T-helper 2 cell treated with Interferon-gamma antibody and Interleukin-4, amounts not matched to agents 5 μg/mL and 100 μg/mL, for 36 hours (primary cell): ENCODE measurements around the gene PHLPP1.
A peak's percentile ranks its signal among the peaks of the same experiment; 100 is the strongest.

Experiments used
- DNase-seq: peaks from one replicate; pipeline ENCODE4 v3.0.0; 2021; ENCODE audit warnings: low spot score
- H3K27ac Mint-ChIP-seq: one replicate; pipeline ENCODE4 v1.8.0; 2021; ENCODE audit warnings: mild to moderate bottlenecking, mixed read lengths
- H3K27me3 Mint-ChIP-seq: one replicate; pipeline ENCODE4 v1.8.0; 2021; ENCODE audit warnings: low read depth, mixed read lengths
- H3K36me3 Mint-ChIP-seq: one replicate; pipeline ENCODE4 v1.8.0; 2021; ENCODE audit warnings: low read depth, mixed read lengths
- H3K4me1 Mint-ChIP-seq: one replicate; pipeline ENCODE4 v1.8.0; 2021; ENCODE audit warnings: low read depth, mixed read lengths
- H3K4me3 Mint-ChIP-seq: one replicate; pipeline ENCODE4 v1.8.0; 2022; ENCODE audit warnings: mild to moderate bottlenecking, moderate library complexity, mixed read lengths
- H3K9me3 Mint-ChIP-seq: one replicate; pipeline ENCODE4 v1.8.0; 2021; ENCODE audit warnings: mixed read lengths

PHLPP1 gene

DNA sequence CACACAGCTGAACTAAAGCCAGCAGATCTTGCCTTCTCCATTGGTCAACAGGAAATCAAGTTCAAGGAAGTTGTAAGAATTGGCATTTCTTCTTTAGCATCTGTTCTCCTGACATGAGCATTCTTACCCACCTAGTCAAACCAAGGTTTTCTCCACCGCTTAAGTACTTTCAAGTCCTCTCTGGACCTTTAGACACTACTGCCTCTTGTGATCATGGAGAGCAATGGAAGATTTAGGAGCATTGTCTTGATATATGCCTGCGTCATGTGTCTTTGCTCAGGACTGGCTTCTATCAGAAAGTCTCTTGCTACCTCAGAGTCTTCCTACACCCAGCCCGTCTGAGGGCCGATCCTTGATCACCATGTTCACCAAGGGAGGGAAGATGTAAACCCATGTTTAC lies 262.2 kb downstream of the PHLPP1 start:
- DNase-seq = no peak
- H3K4me1 Mint-ChIP-seq = no peaks in the 10 kb centered on the region
- H3K27me3 Mint-ChIP-seq = no peaks in the 10 kb centered on the region
- H3K36me3 Mint-ChIP-seq = peaks cover 7% of the 10 kb centered on the region
- no peaks in the 10 kb centered on the region for H3K9me3 Mint-ChIP-seq
- no peak overlapping the region for H3K4me3 Mint-ChIP-seq
- H3K27ac Mint-ChIP-seq = no peak overlapping the region

DNA sequence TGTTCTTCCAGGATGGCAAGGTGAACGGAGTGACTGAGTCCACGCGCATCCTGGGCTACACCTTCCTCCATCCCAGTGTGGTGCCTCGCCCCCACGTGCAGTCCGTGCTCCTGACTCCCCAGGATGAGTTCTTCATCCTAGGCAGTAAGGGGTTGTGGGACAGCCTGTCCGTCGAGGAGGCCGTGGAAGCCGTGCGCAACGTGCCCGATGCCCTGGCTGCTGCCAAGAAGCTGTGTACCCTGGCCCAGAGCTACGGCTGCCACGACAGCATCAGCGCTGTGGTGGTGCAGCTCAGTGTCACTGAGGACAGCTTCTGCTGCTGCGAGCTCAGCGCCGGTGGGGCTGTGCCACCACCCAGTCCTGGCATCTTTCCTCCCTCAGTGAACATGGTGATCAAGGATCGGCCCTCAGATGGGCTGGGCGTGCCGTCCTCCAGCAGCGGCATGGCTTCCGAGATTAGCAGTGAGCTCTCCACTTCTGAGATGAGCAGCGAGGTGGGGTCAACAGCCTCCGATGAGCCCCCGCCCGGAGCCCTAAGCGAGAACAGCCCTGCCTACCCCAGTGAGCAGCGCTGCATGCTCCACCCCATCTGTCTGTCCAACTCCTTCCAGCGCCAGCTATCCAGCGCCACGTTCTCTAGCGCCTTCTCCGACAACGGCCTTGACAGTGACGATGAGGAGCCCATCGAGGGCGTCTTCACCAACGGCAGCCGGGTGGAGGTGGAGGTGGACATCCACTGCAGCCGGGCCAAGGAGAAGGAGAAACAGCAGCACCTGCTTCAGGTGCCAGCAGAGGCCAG lies 263.1 kb downstream of the PHLPP1 start:
- H3K4me3 Mint-ChIP-seq = no peak overlapping the region
- peaks cover 7% of the 10 kb centered on the region for H3K36me3 Mint-ChIP-seq
- no peak for DNase-seq
- no peaks in the 10 kb centered on the region for H3K9me3 Mint-ChIP-seq
- H3K27ac Mint-ChIP-seq = no peak overlapping the region
- no peaks in the 10 kb centered on the region for H3K27me3 Mint-ChIP-seq
- H3K4me1 Mint-ChIP-seq = peaks cover 3% of the 10 kb centered on the region

DNA sequence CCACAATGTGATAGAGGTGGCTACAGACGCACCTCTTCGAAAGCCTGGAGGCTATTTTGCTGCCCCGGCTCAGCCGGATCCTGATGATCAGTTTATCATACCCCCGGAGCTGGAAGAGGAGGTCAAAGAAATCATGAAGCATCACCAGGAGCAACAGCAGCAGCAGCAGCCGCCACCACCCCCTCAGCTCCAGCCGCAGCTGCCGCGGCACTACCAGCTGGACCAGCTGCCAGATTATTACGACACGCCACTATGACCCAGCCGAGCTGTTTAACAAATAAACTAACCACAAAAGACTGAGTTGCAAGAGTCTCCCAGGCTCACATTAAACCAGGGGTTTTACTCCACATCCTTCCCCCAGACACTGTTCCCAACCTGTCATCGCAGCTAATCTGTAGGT lies 263.8 kb downstream of the PHLPP1 start:
- no peaks in the 10 kb centered on the region for H3K9me3 Mint-ChIP-seq
- no peak overlapping the region for H3K27ac Mint-ChIP-seq
- no peak for DNase-seq
- H3K4me1 Mint-ChIP-seq = peaks cover 3% of the 10 kb centered on the region
- H3K4me3 Mint-ChIP-seq = no peak overlapping the region
- peaks cover 7% of the 10 kb centered on the region for H3K36me3 Mint-ChIP-seq
- H3K27me3 Mint-ChIP-seq = no peaks in the 10 kb centered on the region

DNA sequence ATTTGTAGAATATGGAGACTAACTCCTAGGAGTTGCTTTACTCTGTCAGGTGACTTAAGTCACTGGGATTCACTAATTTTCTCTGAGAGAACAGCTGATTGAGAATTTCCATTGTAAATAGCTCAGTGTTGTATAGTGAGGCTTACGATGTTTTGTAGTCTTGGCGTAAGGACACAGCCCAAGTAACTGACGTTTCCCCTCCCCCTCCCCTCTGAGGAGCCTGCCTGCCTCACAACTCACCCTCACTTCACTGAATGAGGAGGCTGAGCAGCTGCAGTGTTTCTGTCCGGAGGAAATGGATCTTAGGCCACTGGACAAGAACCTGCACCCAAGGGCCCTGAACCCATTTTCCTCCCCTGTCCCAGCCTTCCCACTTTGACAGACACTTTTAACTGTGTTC lies 264.6 kb downstream of the PHLPP1 start:
- Mint-ChIP-seq H3K4me3 (no peak overlapping the region), H3K9me3 (no peaks in the 10 kb centered on the region), H3K27me3 (no peaks in the 10 kb centered on the region), H3K36me3 (peaks cover 7% of the 10 kb centered on the region), H3K27ac (no peak overlapping the region), H3K4me1 (peaks cover 3% of the 10 kb centered on the region)
- no peak for DNase-seq

DNA sequence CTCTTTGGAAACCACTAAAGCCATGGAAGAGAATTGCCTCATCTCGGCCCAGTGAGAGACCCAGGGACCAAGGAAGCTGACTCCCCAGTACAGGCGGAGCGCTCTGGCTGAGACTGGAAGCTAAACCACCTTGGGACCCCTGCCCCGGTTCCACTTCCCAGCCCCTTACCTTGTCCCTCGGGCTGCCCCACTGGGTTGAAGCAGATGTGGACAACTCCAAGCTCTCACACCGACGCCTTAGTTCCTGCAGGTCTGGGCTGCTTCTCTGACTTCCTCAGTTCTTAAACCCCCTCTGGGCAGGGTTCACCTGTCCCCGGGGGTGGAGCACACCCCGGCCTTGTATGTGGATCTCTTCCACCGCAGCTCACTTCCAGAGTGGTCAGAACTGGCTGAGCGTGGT lies 266.2 kb downstream of the PHLPP1 start:
- H3K27ac Mint-ChIP-seq = no peak overlapping the region
- no peak for DNase-seq
- peaks cover 3% of the 10 kb centered on the region for H3K4me1 Mint-ChIP-seq
- H3K36me3 Mint-ChIP-seq = peaks cover 4% of the 10 kb centered on the region
- H3K9me3 Mint-ChIP-seq = no peaks in the 10 kb centered on the region
- no peaks in the 10 kb centered on the region for H3K27me3 Mint-ChIP-seq
- H3K4me3 Mint-ChIP-seq = no peak overlapping the region

DNA sequence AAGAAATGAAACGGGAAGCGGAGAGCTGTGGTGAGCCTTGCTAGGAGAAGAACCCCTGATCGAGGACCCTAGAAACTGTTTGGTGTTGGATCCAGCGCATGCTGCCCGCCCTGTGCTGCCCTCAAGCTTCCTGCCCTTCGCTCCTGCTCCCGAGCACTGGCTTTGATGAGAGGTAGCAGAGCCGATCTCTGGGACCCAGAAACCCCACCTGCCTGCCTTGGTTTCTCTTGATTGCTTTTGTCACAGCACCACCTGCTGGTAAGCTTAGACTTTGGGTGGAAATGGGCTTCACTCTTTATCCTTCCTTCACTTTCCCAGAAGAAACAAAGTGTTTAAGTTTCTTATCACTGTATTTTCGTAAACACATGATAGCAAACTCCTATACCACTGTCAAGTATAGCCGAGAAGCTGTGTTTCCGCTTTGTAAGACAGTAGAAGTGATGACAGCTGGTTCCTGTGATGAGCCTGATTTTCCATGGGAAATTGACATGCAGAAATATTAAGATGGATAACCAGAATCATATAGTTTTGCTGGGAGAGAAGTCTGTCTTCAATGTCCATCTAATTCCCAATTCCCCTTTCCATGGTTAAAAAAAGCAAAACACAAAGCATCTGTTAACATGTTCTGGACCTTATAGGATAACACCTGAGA lies 267.4 kb downstream of the PHLPP1 start:
- no peak overlapping the region for H3K4me3 Mint-ChIP-seq
- DNase-seq = peak; percentile 29
- peaks cover 3% of the 10 kb centered on the region for H3K4me1 Mint-ChIP-seq
- H3K9me3 Mint-ChIP-seq = no peaks in the 10 kb centered on the region
- no peak overlapping the region for H3K27ac Mint-ChIP-seq
- no peaks in the 10 kb centered on the region for H3K27me3 Mint-ChIP-seq
- H3K36me3 Mint-ChIP-seq = peaks cover 4% of the 10 kb centered on the region

DNA sequence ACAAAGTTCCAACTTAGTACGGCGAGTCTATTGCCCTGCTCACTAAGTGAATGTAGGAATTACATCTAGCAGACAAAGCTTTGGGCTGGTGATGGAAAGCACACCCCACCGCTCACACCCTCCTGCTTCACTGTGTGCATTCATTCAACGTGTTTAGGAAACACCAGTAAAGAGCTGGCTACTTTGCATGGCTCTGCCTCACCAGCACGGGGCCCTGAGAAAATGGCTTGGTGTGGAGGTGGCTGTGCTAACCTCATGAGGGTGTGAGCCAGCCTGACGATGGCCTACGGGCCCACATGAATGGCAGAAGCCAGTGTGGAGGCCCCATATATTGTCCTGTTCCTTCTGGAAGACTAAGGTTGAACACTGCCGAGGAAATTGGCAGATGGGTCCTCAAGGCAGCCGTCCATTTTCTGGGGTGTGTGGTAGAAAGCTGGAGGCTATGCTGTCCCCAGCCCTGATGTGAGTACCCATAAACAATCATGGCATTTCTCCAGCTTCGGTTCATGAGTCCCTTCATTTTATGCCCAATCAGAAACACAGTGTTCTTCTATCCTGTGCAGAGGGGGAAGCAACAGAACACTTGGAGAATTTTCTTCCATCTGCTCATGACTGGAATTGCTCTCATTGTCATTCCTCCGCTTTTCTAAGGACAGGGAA lies 269.4 kb downstream of the PHLPP1 start:
- Mint-ChIP-seq H3K27ac (no peak overlapping the region), H3K9me3 (no peaks in the 10 kb centered on the region)
- no peak for DNase-seq

DNA sequence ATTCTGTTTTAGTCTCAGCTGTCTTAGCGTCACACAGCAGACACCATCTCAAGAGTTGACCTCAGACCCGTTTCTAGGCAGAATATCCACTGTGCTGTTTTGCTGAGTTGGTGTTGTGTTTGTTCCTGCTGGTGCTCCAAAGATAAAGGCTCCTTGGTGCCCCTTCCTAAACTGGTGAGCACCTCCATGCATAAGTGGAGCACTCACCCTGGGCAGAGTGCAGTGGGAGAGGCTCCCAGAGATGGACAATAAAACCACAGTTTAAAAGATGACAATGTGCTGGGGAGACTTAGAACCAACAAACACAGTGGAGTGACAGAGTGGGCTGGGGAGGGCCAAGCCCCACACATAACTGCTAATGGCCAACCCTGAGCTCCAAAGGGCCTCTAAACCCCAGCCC lies 271.1 kb downstream of the PHLPP1 start:
- H3K9me3 Mint-ChIP-seq = no peaks in the 10 kb centered on the region
- no peaks in the 10 kb centered on the region for H3K36me3 Mint-ChIP-seq
- H3K27me3 Mint-ChIP-seq = peaks cover 17% of the 10 kb centered on the region
- no peak overlapping the region for H3K4me3 Mint-ChIP-seq
- DNase-seq = no peak
- H3K27ac Mint-ChIP-seq = no peak overlapping the region
- peaks cover 3% of the 10 kb centered on the region for H3K4me1 Mint-ChIP-seq

More for the DNA sequence above, 269.4 kb downstream of the PHLPP1 start:
- Mint-ChIP-seq H3K4me3 (no peak overlapping the region), H3K4me1 (peaks cover 3% of the 10 kb centered on the region), H3K27me3 (peaks cover 7% of the 10 kb centered on the region), H3K36me3 (peaks cover 2% of the 10 kb centered on the region)

DNA sequence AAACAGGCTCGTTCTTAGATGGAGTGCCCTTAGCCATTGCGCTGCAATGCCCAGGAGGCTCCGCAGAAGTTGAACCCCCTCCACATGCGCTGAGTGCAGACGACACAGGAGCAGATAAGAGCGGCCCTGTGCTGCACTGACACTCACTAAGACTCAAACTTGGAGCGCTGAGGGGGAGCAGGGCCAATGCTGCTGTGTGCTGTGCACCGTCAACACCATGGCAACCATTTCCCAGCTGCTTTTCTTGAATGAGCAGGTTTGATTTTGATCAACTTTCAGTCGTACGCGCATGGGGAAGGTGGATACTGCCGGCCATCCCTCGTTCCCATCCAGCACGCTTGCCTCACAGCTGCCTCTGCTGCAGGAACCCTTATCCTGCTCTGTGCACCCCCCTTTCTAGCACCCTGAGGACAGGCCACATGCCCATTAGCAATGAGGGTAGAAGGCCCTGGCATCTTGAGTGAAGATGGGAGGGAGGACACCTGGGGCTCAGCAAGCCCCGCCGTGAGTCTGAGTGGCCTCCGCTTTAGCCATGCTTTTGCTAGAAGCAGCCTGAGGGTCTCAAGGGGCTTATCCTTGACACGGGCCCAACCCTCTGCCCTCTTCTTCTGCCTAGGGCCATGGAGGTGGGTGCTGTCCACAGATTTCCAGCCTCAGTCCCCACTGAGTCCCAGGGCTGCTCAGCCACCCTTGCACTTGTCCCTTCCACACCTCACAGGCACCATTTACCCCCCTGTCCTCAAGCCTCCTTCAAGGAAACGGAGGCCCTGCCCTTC lies 271.9 kb downstream of the PHLPP1 start:
- no peak overlapping the region for H3K27ac Mint-ChIP-seq
- H3K4me3 Mint-ChIP-seq = no peak overlapping the region
- H3K4me1 Mint-ChIP-seq = peaks cover 3% of the 10 kb centered on the region
- no peaks in the 10 kb centered on the region for H3K36me3 Mint-ChIP-seq
- H3K9me3 Mint-ChIP-seq = no peaks in the 10 kb centered on the region
- peaks cover 17% of the 10 kb centered on the region for H3K27me3 Mint-ChIP-seq
- DNase-seq = no peak

DNA sequence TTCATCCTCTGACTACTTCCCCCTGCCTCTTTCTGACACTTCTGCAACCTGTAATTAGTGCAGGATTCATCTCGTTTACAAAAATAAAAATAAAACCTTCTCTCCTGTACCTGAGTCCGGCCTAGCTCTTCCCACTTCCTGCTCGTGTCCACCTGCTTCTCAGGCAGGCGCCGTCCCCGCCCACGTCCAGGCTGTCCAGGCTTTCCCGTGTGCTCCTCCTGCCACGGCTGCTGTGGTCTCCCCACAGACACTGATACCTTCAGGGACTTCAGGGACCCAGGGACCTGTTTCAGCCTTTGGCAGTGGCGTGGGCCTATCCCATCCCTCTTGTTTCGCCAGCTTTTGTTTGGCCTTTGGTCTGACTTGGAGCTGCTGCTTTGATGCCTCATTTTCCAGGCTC lies 272.5 kb downstream of the PHLPP1 start:
- no peak overlapping the region for H3K27ac Mint-ChIP-seq
- DNase-seq = no peak
- H3K27me3 Mint-ChIP-seq = peaks cover 17% of the 10 kb centered on the region
- no peak overlapping the region for H3K4me3 Mint-ChIP-seq
- H3K9me3 Mint-ChIP-seq = no peaks in the 10 kb centered on the region
- no peaks in the 10 kb centered on the region for H3K4me1 Mint-ChIP-seq
- H3K36me3 Mint-ChIP-seq = no peaks in the 10 kb centered on the region

DNA sequence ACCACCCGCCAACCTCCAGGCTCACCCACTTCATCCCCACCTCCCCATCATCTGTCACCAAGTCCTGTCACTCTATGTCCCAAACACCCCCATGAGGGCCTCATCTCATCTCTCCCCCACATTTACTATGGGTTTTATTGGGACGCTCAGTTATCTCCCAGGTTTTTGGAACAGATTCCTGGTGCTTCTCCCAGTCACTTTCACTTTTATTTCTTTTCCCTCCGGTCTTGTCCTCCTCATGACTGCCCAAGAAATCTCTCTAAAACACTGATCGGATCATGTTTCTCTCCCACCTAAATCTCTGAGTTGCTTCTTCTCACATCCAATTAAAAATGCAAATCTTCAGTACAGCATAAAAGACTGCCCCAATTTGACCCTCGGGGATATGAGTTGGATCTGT lies 273.1 kb downstream of the PHLPP1 start:
- Mint-ChIP-seq H3K27ac (no peak overlapping the region), H3K4me3 (no peak overlapping the region), H3K4me1 (no peaks in the 10 kb centered on the region), H3K27me3 (peaks cover 17% of the 10 kb centered on the region), H3K9me3 (no peaks in the 10 kb centered on the region), H3K36me3 (no peaks in the 10 kb centered on the region)
- DNase-seq = no peak

DNA sequence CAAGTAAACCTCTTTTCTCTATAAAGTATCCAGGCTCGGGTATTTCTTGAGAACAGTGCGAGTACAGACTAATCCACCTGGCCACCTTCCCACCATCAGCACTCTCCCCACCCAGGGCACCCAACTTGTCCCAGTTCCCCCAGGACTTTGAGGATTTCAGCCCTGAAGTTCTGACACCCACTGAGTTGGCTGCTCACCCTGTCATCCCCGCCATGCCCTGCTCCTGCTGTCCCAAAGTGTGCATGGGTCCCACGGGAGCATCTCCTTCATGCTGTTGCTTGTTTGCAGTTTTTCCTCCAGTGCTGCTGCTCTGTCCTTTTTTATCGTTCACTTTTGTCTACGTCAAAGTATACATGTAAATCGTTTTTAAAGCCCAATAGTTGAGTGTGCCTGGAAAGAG lies 273.9 kb downstream of the PHLPP1 start:
- Mint-ChIP-seq H3K27me3 (peaks cover 19% of the 10 kb centered on the region), H3K4me3 (no peak overlapping the region), H3K27ac (no peak overlapping the region), H3K9me3 (no peaks in the 10 kb centered on the region), H3K4me1 (no peaks in the 10 kb centered on the region), H3K36me3 (no peaks in the 10 kb centered on the region)
- DNase-seq = no peak

DNA sequence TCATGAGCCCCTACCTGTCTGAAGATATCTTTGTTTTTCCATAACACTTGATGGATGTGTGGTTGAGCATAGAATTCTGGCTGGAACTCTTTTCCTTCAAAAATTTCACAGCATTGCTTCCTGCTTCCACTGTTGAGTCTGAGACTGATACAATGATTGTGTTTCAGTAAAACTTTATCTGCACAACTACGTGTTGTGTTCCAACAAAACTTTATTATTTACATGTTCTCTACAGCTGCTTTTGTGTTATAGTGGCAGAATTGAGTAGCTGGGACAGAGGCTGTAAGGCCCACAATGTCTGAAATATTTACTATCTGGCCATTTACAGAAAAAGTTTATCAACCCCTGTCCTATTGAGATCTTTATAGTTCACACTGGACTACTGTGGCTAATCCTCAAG lies 275.3 kb downstream of the PHLPP1 start:
- Mint-ChIP-seq H3K4me3 (no peak overlapping the region), H3K27ac (no peak overlapping the region), H3K27me3 (peaks cover 23% of the 10 kb centered on the region), H3K4me1 (no peaks in the 10 kb centered on the region), H3K36me3 (no peaks in the 10 kb centered on the region), H3K9me3 (no peaks in the 10 kb centered on the region)
- no peak for DNase-seq

DNA sequence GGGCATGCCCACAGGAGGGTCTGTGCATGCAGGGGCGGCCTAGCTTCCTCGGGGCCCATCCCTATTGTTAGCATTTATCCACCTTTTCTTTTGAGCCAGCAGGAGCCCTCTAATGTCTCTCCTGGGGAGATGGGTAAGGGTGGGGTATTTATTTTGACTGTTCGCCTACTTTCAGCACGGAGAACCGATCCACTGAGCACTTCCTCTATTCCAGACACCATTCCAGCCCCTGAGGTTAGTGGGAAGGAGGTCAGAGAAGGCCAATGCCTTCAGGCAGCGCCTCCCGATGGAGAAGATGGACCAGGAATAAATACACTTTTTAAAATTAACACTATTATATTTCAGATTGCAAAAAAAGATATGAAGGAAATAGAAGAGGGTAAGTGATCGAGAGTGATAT lies 276.0 kb downstream of the PHLPP1 start:
- no peak overlapping the region for H3K27ac Mint-ChIP-seq
- no peaks in the 10 kb centered on the region for H3K9me3 Mint-ChIP-seq
- no peak for DNase-seq
- no peaks in the 10 kb centered on the region for H3K36me3 Mint-ChIP-seq
- H3K4me3 Mint-ChIP-seq = no peak overlapping the region
- H3K4me1 Mint-ChIP-seq = no peaks in the 10 kb centered on the region
- peaks cover 25% of the 10 kb centered on the region for H3K27me3 Mint-ChIP-seq
